Measurements from ENCODE around the gene TUBGCP2.

TUBGCP2 gene

DNA sequence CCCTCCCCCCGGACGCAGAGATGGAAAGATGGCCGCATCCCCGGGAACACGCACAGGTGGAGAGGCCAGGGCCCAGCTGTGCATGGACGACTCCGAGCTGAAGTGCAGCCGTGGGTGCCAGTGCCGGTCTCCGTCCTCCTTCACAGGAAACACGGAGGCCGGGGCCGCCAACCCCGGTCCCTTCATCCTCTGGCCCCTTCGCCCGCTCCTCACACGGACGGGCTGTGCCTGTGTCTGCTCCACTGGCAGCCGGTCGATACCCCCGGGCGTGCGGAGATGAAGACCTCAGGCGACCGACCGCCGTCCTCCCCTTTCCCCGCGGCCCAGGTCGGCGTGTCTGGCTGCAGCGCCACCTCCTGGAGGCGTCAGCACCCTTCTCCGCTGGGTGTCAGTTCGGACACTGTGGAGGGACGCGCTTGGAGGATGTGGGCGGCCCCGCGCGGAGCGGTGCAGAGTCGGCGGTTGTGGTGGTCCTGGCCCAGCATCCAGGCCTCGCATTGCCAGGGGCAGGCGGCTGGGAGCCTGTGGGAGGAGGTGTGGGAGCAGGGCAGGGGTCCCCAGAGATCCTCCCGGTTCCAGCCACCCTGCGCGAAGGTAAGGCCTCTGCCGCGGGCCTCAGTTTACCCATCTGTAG, 9.9 kb upstream of the TUBGCP2 start:
- ATAC-seq = peak; percentile 96
- Mint-ChIP-seq H3K4me1 (peaks cover 31% of the 10 kb centered on the region), H3K9me3 (no peaks in the 10 kb centered on the region), H3K4me3 (peak overlapping the region; percentile 74 to 77), H3K27me3 (peaks cover 21% of the 10 kb centered on the region), H3K27ac (no peak overlapping the region)
- peak; percentile 72 to 76 for DNase-seq

DNA sequence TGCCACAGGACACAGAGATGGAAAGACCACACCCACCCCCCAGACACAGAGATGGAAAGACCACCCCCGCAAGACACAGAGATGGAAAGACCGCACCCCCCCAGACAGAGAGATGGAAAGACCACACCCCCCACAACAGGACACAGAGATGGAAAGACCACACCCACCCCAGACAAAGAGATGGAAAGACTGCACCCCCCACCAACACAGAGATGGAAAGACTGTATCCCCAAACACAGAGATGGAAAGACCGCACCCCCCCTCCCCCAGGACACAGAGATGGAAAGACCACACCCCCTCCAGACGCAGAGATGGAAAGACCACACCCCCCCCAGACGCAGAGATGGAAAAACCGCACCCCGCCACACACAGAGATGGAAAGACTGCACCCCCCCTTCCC, 8.1 kb upstream of the TUBGCP2 start:
- no peak for ATAC-seq
- H3K27ac Mint-ChIP-seq = no peak overlapping the region
- DNase-seq = no peak
- H3K27me3 Mint-ChIP-seq = peaks cover 21% of the 10 kb centered on the region
- peak overlapping the region in 1 of 2 donors; percentile 6 for H3K4me3 Mint-ChIP-seq
- H3K4me1 Mint-ChIP-seq = peaks cover 31% of the 10 kb centered on the region
- no peaks in the 10 kb centered on the region for H3K9me3 Mint-ChIP-seq

GRCh38 chr10:133316266-133316665, 7.6 kb upstream of the TUBGCP2 start:
- Mint-ChIP-seq H3K4me1 (peaks cover 31% of the 10 kb centered on the region), H3K27ac (no peak overlapping the region), H3K4me3 (no peak overlapping the region), H3K27me3 (peaks cover 21% of the 10 kb centered on the region), H3K9me3 (no peaks in the 10 kb centered on the region)
- ATAC-seq (no peak), DNase-seq (no peak)

- no peaks in the 10 kb centered on the region for H3K9me3 Mint-ChIP-seq
- H3K27me3 Mint-ChIP-seq = peaks cover 21% of the 10 kb centered on the region
- DNase-seq (no peak), ATAC-seq (no peak)
- H3K4me1 Mint-ChIP-seq = peaks cover 31% of the 10 kb centered on the region
- H3K27ac Mint-ChIP-seq = no peak overlapping the region
- H3K4me3 Mint-ChIP-seq = no peak overlapping the region
These were observed 7.2 kb upstream of the TUBGCP2 start for GRCh38 chr10:133315847-133316246.

DNA sequence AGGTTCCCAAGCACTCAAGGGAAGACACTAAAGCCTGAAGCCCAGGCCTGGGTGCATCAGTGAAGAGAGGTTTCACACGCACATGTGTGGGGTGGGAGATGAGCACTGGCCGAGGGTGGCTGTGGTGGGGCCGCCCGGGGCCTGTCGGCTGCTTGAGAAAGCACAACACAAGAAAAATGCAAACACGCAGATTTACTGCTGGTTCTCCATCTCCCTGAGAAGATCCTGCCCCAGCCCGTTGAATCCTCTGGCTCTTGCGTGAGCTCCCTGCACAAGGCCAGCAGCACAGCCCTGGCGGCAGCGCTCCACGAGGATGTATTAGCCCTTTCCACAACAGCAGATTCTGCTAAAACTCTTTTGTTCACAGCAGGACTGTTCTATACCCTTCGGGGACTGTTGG, 6.2 kb upstream of the TUBGCP2 start:
- Mint-ChIP-seq H3K27ac (no peak overlapping the region), H3K27me3 (peaks cover 12% of the 10 kb centered on the region), H3K4me1 (peaks cover 33% of the 10 kb centered on the region), H3K4me3 (no peak overlapping the region), H3K9me3 (no peaks in the 10 kb centered on the region)
- ATAC-seq = no peak
- no peak for DNase-seq

- Mint-ChIP-seq H3K27me3 (no peaks in the 10 kb centered on the region), H3K27ac (peak overlapping the region in 1 of 2 donors; percentile 33), H3K4me3 (no peak overlapping the region), H3K4me1 (peaks cover 29% of the 10 kb centered on the region), H3K9me3 (no peaks in the 10 kb centered on the region)
- DNase-seq = no peak
- ATAC-seq = no peak
These were observed 4.5 kb upstream of the TUBGCP2 start for GRCh38 chr10:133313192-133313591.

DNA sequence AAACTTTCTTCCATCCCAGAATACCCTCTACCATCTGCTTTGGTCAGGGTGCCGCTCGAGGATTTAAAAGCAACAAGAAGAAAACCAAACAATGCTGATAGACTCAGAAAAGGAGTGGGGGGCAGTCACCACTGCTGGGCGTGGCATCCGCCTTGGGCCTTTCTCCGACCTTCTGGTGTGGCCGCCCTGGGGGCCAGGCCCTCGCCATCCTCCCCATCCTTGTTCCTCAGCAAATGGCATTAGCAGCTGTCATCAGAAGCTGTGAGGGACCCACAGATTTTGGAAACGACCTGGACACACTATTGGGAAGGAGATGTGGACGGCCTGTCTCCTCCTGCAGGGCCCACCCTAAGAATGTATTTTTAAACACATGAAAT, 4.1 kb upstream of the TUBGCP2 start:
- H3K4me3 Mint-ChIP-seq = no peak overlapping the region
- H3K9me3 Mint-ChIP-seq = no peaks in the 10 kb centered on the region
- ATAC-seq (no peak), DNase-seq (no peak)
- H3K4me1 Mint-ChIP-seq = peaks cover 31% of the 10 kb centered on the region
- H3K27ac Mint-ChIP-seq = no peak overlapping the region
- H3K27me3 Mint-ChIP-seq = no peaks in the 10 kb centered on the region

GRCh38 chr10:133312016-133312768, 3.5 kb upstream of the TUBGCP2 start:
- H3K9me3 Mint-ChIP-seq = no peaks in the 10 kb centered on the region
- no peak overlapping the region for H3K4me3 Mint-ChIP-seq
- H3K27me3 Mint-ChIP-seq = no peaks in the 10 kb centered on the region
- no peak for ATAC-seq
- H3K4me1 Mint-ChIP-seq = peaks cover 37% of the 10 kb centered on the region
- DNase-seq = no peak
- H3K27ac Mint-ChIP-seq = peak overlapping the region in 1 of 2 donors; percentile 49

- Mint-ChIP-seq H3K27me3 (no peaks in the 10 kb centered on the region), H3K9me3 (no peaks in the 10 kb centered on the region), H3K4me1 (peaks cover 38% of the 10 kb centered on the region), H3K4me3 (no peak overlapping the region), H3K27ac (no peak overlapping the region)
- ATAC-seq (no peak), DNase-seq (no peak)
These were observed 2.9 kb upstream of the TUBGCP2 start for GRCh38 chr10:133311570-133311969.

GRCh38 chr10:133310789-133311188, 2.1 kb upstream of the TUBGCP2 start:
- Mint-ChIP-seq H3K4me1 (peaks cover 34% of the 10 kb centered on the region), H3K27me3 (no peaks in the 10 kb centered on the region), H3K9me3 (no peaks in the 10 kb centered on the region), H3K4me3 (no peak overlapping the region), H3K27ac (no peak overlapping the region)
- ATAC-seq (no peak), DNase-seq (no peak)

GRCh38 chr10:133310399-133310755, 1.7 kb upstream of the TUBGCP2 start:
- H3K27me3 Mint-ChIP-seq = no peaks in the 10 kb centered on the region
- H3K9me3 Mint-ChIP-seq = no peaks in the 10 kb centered on the region
- H3K27ac Mint-ChIP-seq = no peak overlapping the region
- H3K4me3 Mint-ChIP-seq = no peak overlapping the region
- ATAC-seq (no peak), DNase-seq (no peak)
- peaks cover 38% of the 10 kb centered on the region for H3K4me1 Mint-ChIP-seq

DNA sequence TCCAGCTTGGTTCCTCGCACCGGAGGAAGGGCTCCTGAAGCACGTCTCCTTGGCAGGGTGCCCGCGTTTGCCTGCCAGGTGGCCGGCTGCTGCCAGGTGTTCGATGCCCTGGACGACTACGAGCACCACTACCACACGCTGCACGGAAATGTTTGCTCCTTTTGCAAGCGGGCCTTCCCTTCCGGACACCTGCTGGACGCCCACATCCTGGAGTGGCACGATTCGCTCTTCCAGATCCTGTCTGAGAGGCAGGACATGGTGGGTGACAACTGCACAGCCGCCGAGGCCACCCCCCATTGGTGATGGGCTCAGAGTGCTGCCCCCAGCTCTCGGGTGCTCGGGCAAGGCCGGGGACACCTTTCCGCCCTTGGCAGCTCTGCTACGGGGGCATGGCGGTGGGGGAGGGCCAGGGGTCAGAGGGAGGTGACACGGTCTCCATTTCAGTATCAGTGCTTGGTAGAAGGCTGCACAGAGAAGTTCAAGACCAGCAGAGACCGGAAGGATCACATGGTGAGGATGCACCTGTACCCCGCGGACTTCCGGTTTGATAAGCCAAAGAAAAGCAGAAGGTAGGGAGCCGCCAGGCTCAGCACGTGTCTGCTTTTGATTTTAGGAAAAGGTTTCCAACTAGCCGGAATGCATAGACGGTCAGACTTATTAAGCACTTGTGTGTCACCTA, 1.2 kb upstream of the TUBGCP2 start:
- no peak for DNase-seq
- Mint-ChIP-seq H3K27ac (no peak overlapping the region), H3K27me3 (no peaks in the 10 kb centered on the region), H3K4me3 (peak overlapping the region; percentile 72 to 90), H3K9me3 (no peaks in the 10 kb centered on the region), H3K4me1 (peaks cover 43% of the 10 kb centered on the region)
- ATAC-seq = no peak

GRCh38 chr10:133309100-133309719, 538 bp upstream of the TUBGCP2 start:
- peaks cover 39% of the 10 kb centered on the region for H3K4me1 Mint-ChIP-seq
- DNase-seq = peak; percentile 91 to 94
- peak overlapping the region; percentile 72 to 90 for H3K4me3 Mint-ChIP-seq
- no peaks in the 10 kb centered on the region for H3K9me3 Mint-ChIP-seq
- peak overlapping the region in 1 of 2 donors; percentile 95 for H3K27ac Mint-ChIP-seq
- no peaks in the 10 kb centered on the region for H3K27me3 Mint-ChIP-seq
- peak; percentile 82 for ATAC-seq

DNA sequence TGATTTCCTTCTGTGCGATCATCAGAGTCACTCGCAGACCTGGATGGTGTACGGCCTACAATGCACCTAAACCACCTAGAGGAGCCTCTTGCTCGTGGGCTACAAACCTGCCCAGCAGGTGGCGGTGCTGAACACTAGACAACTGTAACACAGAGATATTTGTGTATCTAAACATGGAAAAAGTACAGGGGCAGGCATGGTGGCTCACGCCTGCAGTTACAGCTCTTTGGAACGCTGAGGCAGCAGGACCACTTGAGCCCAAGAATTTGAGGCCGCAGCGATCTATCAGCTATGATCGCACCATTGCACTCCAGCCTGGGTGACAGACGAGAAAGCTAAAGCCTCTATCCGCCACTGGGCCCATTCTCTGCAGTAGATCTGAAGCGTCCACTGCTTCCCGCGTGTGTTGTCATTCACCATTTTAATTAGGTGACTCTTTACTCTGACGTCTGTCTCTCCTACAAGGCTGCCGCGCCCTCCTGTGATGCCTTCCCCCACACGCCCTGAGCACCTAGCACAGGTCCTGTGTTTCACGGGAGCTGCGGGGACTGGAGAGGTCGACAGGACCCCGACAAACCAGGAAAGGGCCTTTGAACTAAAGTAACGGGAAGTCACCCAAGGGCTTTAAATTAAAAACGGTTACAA, 774 bp downstream of the TUBGCP2 start:
- Mint-ChIP-seq H3K27ac (peak overlapping the region; percentile 98 to 99), H3K9me3 (no peaks in the 10 kb centered on the region), H3K4me1 (peaks cover 45% of the 10 kb centered on the region), H3K4me3 (peak overlapping the region; percentile 95), H3K27me3 (no peaks in the 10 kb centered on the region)
- peak; percentile 70 for ATAC-seq
- peak; percentile 75 to 87 for DNase-seq

DNA sequence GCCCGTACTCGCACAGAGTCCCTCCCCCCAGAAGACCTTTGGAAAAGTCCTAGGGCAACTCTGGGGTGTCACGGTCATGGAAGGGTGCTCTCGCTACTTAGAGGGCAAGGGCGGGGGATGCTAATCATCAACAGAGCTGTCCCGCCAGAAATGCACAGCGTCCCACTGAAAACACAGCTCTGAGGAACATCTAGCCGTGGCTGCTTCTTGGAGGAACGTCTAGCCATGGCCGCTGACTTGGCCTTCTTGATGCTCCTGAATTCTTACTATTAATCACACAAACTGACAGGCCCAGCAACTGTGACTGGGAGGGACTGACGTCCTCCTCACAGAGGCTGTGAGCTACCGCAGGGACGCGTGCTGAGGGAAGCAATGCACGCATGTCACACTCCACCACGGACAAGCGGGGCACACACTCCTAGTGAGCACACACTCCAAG, 1.7 kb downstream of the TUBGCP2 start:
- Mint-ChIP-seq H3K9me3 (no peaks in the 10 kb centered on the region), H3K4me3 (peak overlapping the region; percentile 95), H3K27me3 (no peaks in the 10 kb centered on the region), H3K27ac (peak overlapping the region in 1 of 2 donors; percentile 80), H3K4me1 (peaks cover 45% of the 10 kb centered on the region)
- DNase-seq = no peak
- ATAC-seq = no peak

Data from stimulated activated naive CD8-positive, alpha-beta T cell treated with anti-CD3 and anti-CD28 coated beads, Interleukin-15, amount 100 ng/mL, for 72 hours (primary cell).